GM21447 (cell line): ENCODE measurements around the gene ARID3C.
A peak's percentile ranks its signal among the peaks of the same experiment; 100 is the strongest.

Source experiments
- ATAC-seq: cut with Tn5 transposase; IDR thresholded peaks from one replicate; pipeline ENCODE4 v1.9.1; 2021; ENCODE audit not compliant: unreplicated experiment

The ARID3C gene

GRCh38 chr9:34599546-34599945 lies 29.3 kb downstream of the ARID3C start:
- no peak for ATAC-seq

GRCh38 chr9:34594177-34594576 lies 34.7 kb downstream of the ARID3C start:
- ATAC-seq, result no peak

GRCh38 chr9:34592895-34593601 lies 35.8 kb downstream of the ARID3C start:
- ATAC-seq, result no peak

GRCh38 chr9:34591917-34592866 lies 36.7 kb downstream of the ARID3C start:
- ATAC-seq, result no peak

GRCh38 chr9:34591248-34591916 lies 37.5 kb downstream of the ARID3C start:
- ATAC-seq, result peak; percentile 67

GRCh38 chr9:34590381-34591247 lies 38.3 kb downstream of the ARID3C start:
- no peak for ATAC-seq

- no peak for ATAC-seq
These were observed 39.1 kb downstream of the ARID3C start, which contains the start of gene CNTFR for GRCh38 chr9:34589636-34590380. CNTFR (minus strand) TSS chr9:34589724; CDS start chr9:34568981, 20,743 bp downstream.

GRCh38 chr9:34588671-34589635 lies 39.9 kb downstream of the ARID3C start:
- no peak for ATAC-seq

- ATAC-seq, result no peak
These were observed 41.6 kb downstream of the ARID3C start for GRCh38 chr9:34587271-34587670.

GRCh38 chr9:34585946-34586669 lies 42.8 kb downstream of the ARID3C start:
- no peak for ATAC-seq

GRCh38 chr9:34584970-34585369 lies 43.9 kb downstream of the ARID3C start:
- ATAC-seq, result no peak

GRCh38 chr9:34582787-34583186 lies 46.1 kb downstream of the ARID3C start:
- ATAC-seq, result no peak

GRCh38 chr9:34581318-34581717 lies 47.5 kb downstream of the ARID3C start:
- no peak for ATAC-seq

GRCh38 chr9:34580358-34580757 lies 48.5 kb downstream of the ARID3C start:
- no peak for ATAC-seq

- no peak for ATAC-seq
These were observed 49.1 kb downstream of the ARID3C start for GRCh38 chr9:34579808-34580163.

- ATAC-seq, result no peak
These were observed 49.6 kb downstream of the ARID3C start for GRCh38 chr9:34579104-34579807.
